ENCODE data around the gene GPC5.

GPC5 gene

GRCh38 chr13:92661406-92661805, 1263.0 kb downstream of the GPC5 start:
- Histone ChIP-seq H2BK120ac (ENCODE audit: insufficient read depth, low read length, poor library complexity) (no peak overlapping the region), H3K9me3 (ENCODE audit: insufficient read depth, low read depth, low read length) (no peaks in the 10 kb centered on the region), H3K4me3 (ENCODE audit: low read depth, low read length) (no peak overlapping the region), H3K9ac (ENCODE audit: low read length) (no peak overlapping the region), H2BK5ac (ENCODE audit: low read depth, low read length, poor library complexity) (no peak overlapping the region), H3K18ac (ENCODE audit: low read length) (no peak overlapping the region), H3K27me3 (ENCODE audit: insufficient read depth, low read length) (no peaks in the 10 kb centered on the region), H3K4me1 (ENCODE audit: control insufficient read depth in 1 of 2, insufficient read depth in 2 of 2, low read length in 2 of 2) (no peaks in the 10 kb centered on the region), H3K14ac (ENCODE audit: low read length) (no peak overlapping the region), H3K27ac (ENCODE audit: low read depth, low read length) (no peak overlapping the region), H2AK5ac (ENCODE audit: low read length) (no peak overlapping the region), H4K91ac (ENCODE audit: low read depth, low read length) (no peak overlapping the region), H3K23ac (ENCODE audit: low read length) (no peak overlapping the region), H4K12ac (ENCODE audit: low read depth, low read length) (no peak overlapping the region), H4K8ac (ENCODE audit: low read depth, low read length) (no peak overlapping the region), H3K79me1 (ENCODE audit: low read length) (no peaks in the 10 kb centered on the region), H2BK12ac (ENCODE audit: low read length) (no peak overlapping the region), H3K4ac (ENCODE audit: low read depth, low read length) (no peak overlapping the region), H3K36me3 (ENCODE audit: control insufficient read depth in 1 of 2, insufficient read depth in 2 of 2, low read length in 2 of 2) (no peaks in the 10 kb centered on the region), H2AFZ (ENCODE audit: insufficient read depth, low read length, poor library complexity) (no peak overlapping the region), H3K4me2 (ENCODE audit: low read length) (no peak overlapping the region), H3K79me2 (ENCODE audit: control insufficient read depth, insufficient read depth, low read length, poor library complexity) (no peaks in the 10 kb centered on the region)
- no CpG with 5 or more reads among the region's 1 CpG for WGBS (ENCODE audit: extremely low coverage, insufficient coverage, insufficient read length)
- DNase-seq = no peak

DNA sequence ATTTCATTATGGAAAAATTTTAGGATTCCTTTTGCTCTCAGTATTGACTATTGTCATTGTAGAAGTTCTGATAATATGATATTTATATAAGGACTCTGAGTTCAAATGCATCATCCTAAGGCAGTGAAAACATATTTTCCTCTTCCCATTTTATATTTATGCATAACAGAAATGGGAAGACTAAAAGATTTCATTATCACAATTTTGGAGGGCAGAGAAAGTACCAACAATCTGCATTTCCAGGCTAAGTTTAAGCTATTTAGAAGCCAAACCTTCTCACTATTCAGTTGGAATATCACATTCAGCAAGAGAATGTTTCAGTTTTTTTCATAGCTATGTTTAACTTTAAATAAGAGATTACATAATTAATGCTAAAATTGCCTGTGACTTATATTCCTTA, 1269.7 kb downstream of the GPC5 start:
- Histone ChIP-seq H2AK5ac (ENCODE audit: low read length) (no peak overlapping the region), H3K18ac (ENCODE audit: low read length) (no peak overlapping the region), H2BK12ac (ENCODE audit: low read length) (no peak overlapping the region), H3K14ac (ENCODE audit: low read length) (no peak overlapping the region), H3K23ac (ENCODE audit: low read length) (no peak overlapping the region), H2BK5ac (ENCODE audit: low read depth, low read length, poor library complexity) (no peak overlapping the region), H2BK120ac (ENCODE audit: insufficient read depth, low read length, poor library complexity) (no peak overlapping the region), H3K4me3 (ENCODE audit: low read depth, low read length) (no peak overlapping the region), H4K12ac (ENCODE audit: low read depth, low read length) (no peak overlapping the region), H3K9me3 (ENCODE audit: insufficient read depth, low read depth, low read length) (no peaks in the 10 kb centered on the region), H3K79me2 (ENCODE audit: control insufficient read depth, insufficient read depth, low read length, poor library complexity) (no peaks in the 10 kb centered on the region), H3K36me3 (ENCODE audit: control insufficient read depth in 1 of 2, insufficient read depth in 2 of 2, low read length in 2 of 2) (no peaks in the 10 kb centered on the region), H2AFZ (ENCODE audit: insufficient read depth, low read length, poor library complexity) (no peak overlapping the region), H3K27me3 (ENCODE audit: insufficient read depth, low read length) (no peaks in the 10 kb centered on the region), H3K79me1 (ENCODE audit: low read length) (no peaks in the 10 kb centered on the region), H3K4me1 (ENCODE audit: control insufficient read depth in 1 of 2, insufficient read depth in 2 of 2, low read length in 2 of 2) (no peaks in the 10 kb centered on the region), H3K4ac (ENCODE audit: low read depth, low read length) (no peak overlapping the region), H4K91ac (ENCODE audit: low read depth, low read length) (no peak overlapping the region), H4K8ac (ENCODE audit: low read depth, low read length) (no peak overlapping the region), H3K27ac (ENCODE audit: low read depth, low read length) (no peak overlapping the region), H3K4me2 (ENCODE audit: low read length) (no peak overlapping the region), H3K9ac (ENCODE audit: low read length) (no peak overlapping the region)
- no peak for DNase-seq

- Histone ChIP-seq H3K9me3 (ENCODE audit: insufficient read depth, low read depth, low read length) (no peaks in the 10 kb centered on the region), H2AK5ac (ENCODE audit: low read length) (no peak overlapping the region), H3K4me2 (ENCODE audit: low read length) (no peak overlapping the region), H3K9ac (ENCODE audit: low read length) (no peak overlapping the region), H3K79me2 (ENCODE audit: control insufficient read depth, insufficient read depth, low read length, poor library complexity) (no peaks in the 10 kb centered on the region), H2BK120ac (ENCODE audit: insufficient read depth, low read length, poor library complexity) (no peak overlapping the region), H2BK12ac (ENCODE audit: low read length) (no peak overlapping the region), H2AFZ (ENCODE audit: insufficient read depth, low read length, poor library complexity) (no peak overlapping the region), H4K12ac (ENCODE audit: low read depth, low read length) (no peak overlapping the region), H3K79me1 (ENCODE audit: low read length) (no peaks in the 10 kb centered on the region), H4K91ac (ENCODE audit: low read depth, low read length) (no peak overlapping the region), H2BK5ac (ENCODE audit: low read depth, low read length, poor library complexity) (no peak overlapping the region), H3K4ac (ENCODE audit: low read depth, low read length) (no peak overlapping the region), H3K4me3 (ENCODE audit: low read depth, low read length) (no peak overlapping the region), H3K4me1 (ENCODE audit: control insufficient read depth in 1 of 2, insufficient read depth in 2 of 2, low read length in 2 of 2) (no peaks in the 10 kb centered on the region), H3K14ac (ENCODE audit: low read length) (no peak overlapping the region), H3K23ac (ENCODE audit: low read length) (no peak overlapping the region), H3K36me3 (ENCODE audit: control insufficient read depth in 1 of 2, insufficient read depth in 2 of 2, low read length in 2 of 2) (no peaks in the 10 kb centered on the region), H3K27ac (ENCODE audit: low read depth, low read length) (no peak overlapping the region), H3K27me3 (ENCODE audit: insufficient read depth, low read length) (no peaks in the 10 kb centered on the region), H3K18ac (ENCODE audit: low read length) (no peak overlapping the region), H4K8ac (ENCODE audit: low read depth, low read length) (no peak overlapping the region)
- no CpG with 5 or more reads among the region's 2 CpGs for whole genome bisulfite sequencing (ENCODE audit: extremely low coverage, insufficient coverage, insufficient read length)
- no peak for DNase-seq
These were observed 1271.7 kb downstream of the GPC5 start for GRCh38 chr13:92670096-92670495.

- H3K79me1 ChIP-seq (ENCODE audit: low read length) = no peaks in the 10 kb centered on the region
- no peak for DNase-seq
These were observed 1273.4 kb downstream of the GPC5 start for GRCh38 chr13:92671821-92672220.

More at GRCh38 chr13:92671821-92672220, 1273.4 kb downstream of the GPC5 start:
- Histone ChIP-seq H3K36me3 (ENCODE audit: control insufficient read depth in 1 of 2, insufficient read depth in 2 of 2, low read length in 2 of 2) (no peaks in the 10 kb centered on the region), H3K9me3 (ENCODE audit: insufficient read depth, low read depth, low read length) (no peaks in the 10 kb centered on the region), H3K4me2 (ENCODE audit: low read length) (no peak overlapping the region), H4K91ac (ENCODE audit: low read depth, low read length) (no peak overlapping the region), H3K27me3 (ENCODE audit: insufficient read depth, low read length) (no peaks in the 10 kb centered on the region), H3K4me3 (ENCODE audit: low read depth, low read length) (no peak overlapping the region), H3K79me2 (ENCODE audit: control insufficient read depth, insufficient read depth, low read length, poor library complexity) (no peaks in the 10 kb centered on the region), H2BK5ac (ENCODE audit: low read depth, low read length, poor library complexity) (no peak overlapping the region), H4K12ac (ENCODE audit: low read depth, low read length) (no peak overlapping the region), H3K18ac (ENCODE audit: low read length) (no peak overlapping the region), H2BK120ac (ENCODE audit: insufficient read depth, low read length, poor library complexity) (no peak overlapping the region), H3K4me1 (ENCODE audit: control insufficient read depth in 1 of 2, insufficient read depth in 2 of 2, low read length in 2 of 2) (no peaks in the 10 kb centered on the region), H2AFZ (ENCODE audit: insufficient read depth, low read length, poor library complexity) (no peak overlapping the region), H3K4ac (ENCODE audit: low read depth, low read length) (no peak overlapping the region), H3K9ac (ENCODE audit: low read length) (no peak overlapping the region), H2BK12ac (ENCODE audit: low read length) (no peak overlapping the region), H3K14ac (ENCODE audit: low read length) (no peak overlapping the region), H2AK5ac (ENCODE audit: low read length) (no peak overlapping the region), H4K8ac (ENCODE audit: low read depth, low read length) (no peak overlapping the region), H3K23ac (ENCODE audit: low read length) (no peak overlapping the region), H3K27ac (ENCODE audit: low read depth, low read length) (no peak overlapping the region)
- no CpG with 5 or more reads among the region's 2 CpGs for WGBS (ENCODE audit: extremely low coverage, insufficient coverage, insufficient read length)
